Heart left ventricle (tissue), 13 donors: Measurements from ENCODE around the gene ATP9B.

ENCODE experiments used
- CTCF ChIP-seq, 12 donors: fragments of 200-600 bp; sonication (generic) in 4 of 12; IDR thresholded peaks; one replicate each; pipeline versions ENCODE4 v1.5.0 to v1.8.0; 2018 to 2022; ENCODE audit warnings: antibody characterized with exemption in 12 of 12, mild to moderate bottlenecking in 5 of 12
- POLR2A ChIP-seq, 2 donors: fragments of 450-650 bp; IDR thresholded peaks; one replicate each; pipeline ENCODE4 v1.6.1; 2017; ENCODE audit warnings: antibody characterized with exemption in 2 of 2, mild to moderate bottlenecking in 2 of 2, moderate library complexity in 2 of 2
- donor health status: ischemic (EF 13 %, LVEDD 7.1; RV severe dilation, severe dysfunction).
- donor health status: DM: no; HTN: yes; CAD: no.
- donor health status: DM: no; HTN: no; CAD: no.
- donor health status: ischemic (EF 25% LVEDD 6.9; RV normal size, moderate dysfunction).
- donor health status: ischemic (EF 25% LVEDD 5.7; RV mildly dilated, moderate dysfunction).
- donor health status: ischemic (EF 35%, LVEDD 5.7; RV mildly dilated, moderate dysfunction).
- donor health status: nonischemic (EF 11% LVEDD 7.7; RV severe dilation, severe dysfunction).
- donor health status: DM: yes; HTN: yes; CAD: no.
- donor health status: PGD.
- donor health status: ischemic (EF 29% LVEDD 5.4; RV normal size, mild dysfunction).
- donor health status: nonischemic (EF 23%, LVEDD 6.1; RV moderate dilation, normal function).

GRCh38 chr18:79050005-79050404 is 19.2 kb upstream of the ATP9B start:
- TF ChIP-seq CTCF (IDR thresholded peaks at IDR 0.05), result no peak
- TF ChIP-seq POLR2A (IDR thresholded peaks at IDR 0.05), result no peak
